Neural progenitor cell (in vitro differentiated cells): Measurements from ENCODE around the gene ZFP90.

Experiments
- CTCF ChIP-seq: fragments of 200-600 bp; sonication (generic); IDR thresholded peaks from 2 replicates; pipeline ENCODE4 v1.5.1; 2017; ENCODE audit warnings: antibody characterized with exemption, mild to moderate bottlenecking
- EZH2 ChIP-seq: fragments of 200-600 bp; sonication (generic); IDR thresholded peaks from 2 replicates; pipeline ENCODE4 v1.6.1; 2017; ENCODE audit warnings: antibody characterized with exemption, mild to moderate bottlenecking, moderate library complexity

DNA sequence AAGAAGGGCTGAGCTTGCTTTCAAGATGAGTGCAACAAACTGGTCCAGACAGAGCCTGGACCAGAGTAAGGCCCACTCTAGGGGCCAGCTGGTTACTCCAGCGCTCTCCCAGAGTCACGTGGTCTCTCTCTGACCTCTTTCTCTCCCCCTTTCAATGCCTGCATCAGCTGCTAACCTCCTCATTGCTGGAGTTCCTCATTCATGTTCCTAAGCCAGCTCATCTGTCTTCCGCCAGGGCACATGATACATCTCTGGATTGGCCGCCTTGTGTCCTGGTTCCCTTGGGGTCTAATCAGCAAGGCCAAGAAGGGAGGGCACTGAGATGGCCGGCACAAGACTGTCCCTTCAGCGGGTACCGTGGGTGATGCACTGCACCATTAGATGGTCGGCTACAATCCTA lies 26.9 kb upstream of the ZFP90 start:
- TF ChIP-seq CTCF = no peak
- TF ChIP-seq EZH2 = no peak
